Caco-2 (cell line): ENCODE data around the gene SNF8. TPM values are rescaled to one million over a fixed set of nuclear protein-coding genes. Genes with fewer than 3 reads are reported as not detected.

Experiments
- BruUV-seq: library from RNA; stranded (reverse); fragments of 400-500 nt; replicated peaks from 2 replicates; lab custom pipeline; 2021; lab: Mats Ljungman, UMichigan
- CTCF ChIA-PET: fragments of 300-600 bp; sonication (Branson Sonifier 250); formaldehyde crosslinking; loops from one replicate; lab custom pipeline; 2022; ENCODE audit warnings: antibody characterized with exemption; lab: Charles Lee
- POLR2A ChIA-PET: fragments of 300-600 bp; sonication (Branson Sonifier 250); formaldehyde crosslinking; loops from one replicate; lab custom pipeline; 2022; ENCODE audit warnings: antibody characterized with exemption; lab: Charles Lee
- DNase-seq, 2 experiments: peaks; one replicate each; pipeline versions ENCODE4 v3.0.0 to v3.0.0-alpha.2; 2020 to 2022
- H3K27me3 ChIP-seq: replicated peaks from 2 replicates; pipeline ENCODE4 v1.6.0; 2011; ENCODE audit warnings: low read length; ENCODE audit not compliant: control insufficient read depth, insufficient read depth
- H3K36me3 ChIP-seq: 2 replicates; pipeline ENCODE4 v1.5.1; 2011; ENCODE audit warnings: low read length; ENCODE audit not compliant: control insufficient read depth, insufficient read depth
- H3K4me1 ChIP-seq: fragments of 250-450 bp; sonication (Bioruptor Pico); 2 replicates; pipeline ENCODE4 v1.5.1; 2020; ENCODE audit warnings: mild to moderate bottlenecking
- H3K4me3 ChIP-seq: 2 replicates; pipeline ENCODE4 v1.5.1; 2011; ENCODE audit warnings: low read depth, mild to moderate bottlenecking, control low read depth, low read length
- H3K9me3 ChIP-seq: fragments of 250-450 bp; sonication (Bioruptor Pico); 2 replicates; pipeline ENCODE4 v1.5.1; 2020; ENCODE audit warnings: mild to moderate bottlenecking, moderate library complexity
- H3K27ac Mint-ChIP-seq: one replicate; pipeline ENCODE4 v1.8.0; 2022; ENCODE audit warnings: mixed read lengths; ENCODE audit not compliant: unreplicated experiment
- H3K27me3 Mint-ChIP-seq: one replicate; pipeline ENCODE4 v1.8.0; 2022; ENCODE audit warnings: mixed read lengths; ENCODE audit not compliant: insufficient read depth, unreplicated experiment
- H3K36me3 Mint-ChIP-seq: one replicate; pipeline ENCODE4 v1.8.0; 2022; ENCODE audit warnings: mild to moderate bottlenecking, mixed read lengths; ENCODE audit not compliant: insufficient read depth, unreplicated experiment
- H3K4me1 Mint-ChIP-seq: one replicate; pipeline ENCODE4 v1.8.0; 2022; ENCODE audit warnings: low read depth, mixed read lengths; ENCODE audit not compliant: unreplicated experiment
- H3K4me3 Mint-ChIP-seq: one replicate; pipeline ENCODE4 v1.8.0; 2022; ENCODE audit warnings: mild to moderate bottlenecking, moderate library complexity, mixed read lengths; ENCODE audit not compliant: unreplicated experiment
- H3K9me3 Mint-ChIP-seq: one replicate; pipeline ENCODE4 v1.8.0; 2022; ENCODE audit warnings: mixed read lengths; ENCODE audit not compliant: unreplicated experiment
- intact Hi-C: fragments of 100-400 bp; cut with micrococcal nuclease; formaldehyde crosslinking; loops from one replicate; pipeline ENCODE4 v1.10.0; 2022; ENCODE audit not compliant: unreplicated experiment
- total RNA-seq: library from RNA; stranded (reverse); gene quantifications from 2 replicates; pipeline ENCODE4 v1.2.3, GENCODE V29; 2022
- TF ChIP-seq, protein P1 (sequence below), 2 experiments: fragments of 200-600 bp in 1 of 2; IDR thresholded peaks; 1 replicate in 1 of 2; 2 replicates in 1 of 2; pipeline versions ENCODE4 v1.5.1 to v1.8.0; 2011 to 2022; ENCODE audit warnings: antibody characterized with exemption in 1 of 2, control low read depth in 1 of 2, inconsistent platforms in 1 of 2, low read depth in 1 of 2, low read length in 1 of 2, mild to moderate bottlenecking in 1 of 2, moderate library complexity in 1 of 2; ENCODE audit not compliant: insufficient read depth in 1 of 2, severe bottlenecking in 1 of 2, unreplicated experiment in 1 of 2

The SNF8 gene
- total RNA-seq, 1 experiment from 2014 or later: 457 TPM

DNA sequence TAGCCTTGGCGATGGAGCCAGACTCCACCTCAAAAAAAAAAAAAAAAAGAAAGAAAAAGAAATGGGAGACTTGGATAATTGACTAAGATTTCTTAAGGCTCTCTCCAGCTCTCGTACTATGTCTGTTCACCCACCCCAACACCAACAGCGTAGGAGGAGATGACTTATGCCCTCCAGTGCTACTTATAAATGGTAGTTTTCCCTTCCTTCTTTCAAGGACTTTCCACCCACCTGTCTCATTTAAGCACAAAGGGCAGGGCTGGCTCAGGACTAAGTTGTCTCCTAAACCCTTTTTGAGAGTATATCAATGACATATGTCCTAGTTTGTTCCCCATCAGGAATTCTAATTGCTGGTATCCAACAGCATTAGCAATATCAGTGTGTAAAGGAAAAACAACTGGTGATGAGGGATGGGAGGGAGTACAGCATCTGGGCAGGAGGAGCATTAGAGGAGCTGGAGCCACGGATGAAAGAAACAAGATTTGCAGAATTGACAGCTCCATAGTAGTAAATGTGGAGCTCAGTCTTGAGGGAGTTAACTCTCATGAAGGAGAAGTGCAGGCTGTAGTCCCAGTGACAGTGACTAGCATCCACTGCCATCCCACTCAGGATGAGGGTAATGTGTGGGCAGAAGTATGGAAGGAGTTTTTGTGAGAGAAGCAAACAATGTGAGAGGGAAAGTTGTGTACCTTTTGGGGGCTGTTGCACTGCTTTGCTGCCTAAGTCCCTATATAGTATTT is 19.2 kb downstream of the SNF8 start:
- no TSS peak for BruUV-seq
- no peaks in the 10 kb centered on the region for H3K27me3 Mint-ChIP-seq
- Histone ChIP-seq H3K9me3 (no peaks in the 10 kb centered on the region), H3K36me3 (peaks cover 27% of the 10 kb centered on the region), H3K4me3 (no peak overlapping the region), H3K4me1 (no peaks in the 10 kb centered on the region), H3K27me3 (no peaks in the 10 kb centered on the region)
- H3K4me1 Mint-ChIP-seq: no peaks in the 10 kb centered on the region
- no peak for DNase-seq
- no peaks in the 10 kb centered on the region for H3K9me3 Mint-ChIP-seq
- no peak overlapping the region for H3K27ac Mint-ChIP-seq
- peaks cover 100% of the 10 kb centered on the region for H3K36me3 Mint-ChIP-seq
- ChIA-PET POLR2A (no interaction called here), CTCF (interaction anchor here (0.7 to 1.0 kb wide), 3 partner anchors 20 to 107 kb away, joined by 3 to 5 read pairs (median 3); partner anchors contain the start of gene ATP5MC1)
- H3K4me3 Mint-ChIP-seq: no peak overlapping the region
- TF ChIP-seq, protein P1, sequence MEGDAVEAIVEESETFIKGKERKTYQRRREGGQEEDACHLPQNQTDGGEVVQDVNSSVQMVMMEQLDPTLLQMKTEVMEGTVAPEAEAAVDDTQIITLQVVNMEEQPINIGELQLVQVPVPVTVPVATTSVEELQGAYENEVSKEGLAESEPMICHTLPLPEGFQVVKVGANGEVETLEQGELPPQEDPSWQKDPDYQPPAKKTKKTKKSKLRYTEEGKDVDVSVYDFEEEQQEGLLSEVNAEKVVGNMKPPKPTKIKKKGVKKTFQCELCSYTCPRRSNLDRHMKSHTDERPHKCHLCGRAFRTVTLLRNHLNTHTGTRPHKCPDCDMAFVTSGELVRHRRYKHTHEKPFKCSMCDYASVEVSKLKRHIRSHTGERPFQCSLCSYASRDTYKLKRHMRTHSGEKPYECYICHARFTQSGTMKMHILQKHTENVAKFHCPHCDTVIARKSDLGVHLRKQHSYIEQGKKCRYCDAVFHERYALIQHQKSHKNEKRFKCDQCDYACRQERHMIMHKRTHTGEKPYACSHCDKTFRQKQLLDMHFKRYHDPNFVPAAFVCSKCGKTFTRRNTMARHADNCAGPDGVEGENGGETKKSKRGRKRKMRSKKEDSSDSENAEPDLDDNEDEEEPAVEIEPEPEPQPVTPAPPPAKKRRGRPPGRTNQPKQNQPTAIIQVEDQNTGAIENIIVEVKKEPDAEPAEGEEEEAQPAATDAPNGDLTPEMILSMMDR (IDR thresholded peaks at IDR 0.05; ENCODE audit: insufficient read depth in 1 of 2, low read depth in 1 of 2, low read length in 1 of 2, severe bottlenecking in 1 of 2, unreplicated experiment in 1 of 2): no peak
- intact Hi-C loops: no loop called here

DNA sequence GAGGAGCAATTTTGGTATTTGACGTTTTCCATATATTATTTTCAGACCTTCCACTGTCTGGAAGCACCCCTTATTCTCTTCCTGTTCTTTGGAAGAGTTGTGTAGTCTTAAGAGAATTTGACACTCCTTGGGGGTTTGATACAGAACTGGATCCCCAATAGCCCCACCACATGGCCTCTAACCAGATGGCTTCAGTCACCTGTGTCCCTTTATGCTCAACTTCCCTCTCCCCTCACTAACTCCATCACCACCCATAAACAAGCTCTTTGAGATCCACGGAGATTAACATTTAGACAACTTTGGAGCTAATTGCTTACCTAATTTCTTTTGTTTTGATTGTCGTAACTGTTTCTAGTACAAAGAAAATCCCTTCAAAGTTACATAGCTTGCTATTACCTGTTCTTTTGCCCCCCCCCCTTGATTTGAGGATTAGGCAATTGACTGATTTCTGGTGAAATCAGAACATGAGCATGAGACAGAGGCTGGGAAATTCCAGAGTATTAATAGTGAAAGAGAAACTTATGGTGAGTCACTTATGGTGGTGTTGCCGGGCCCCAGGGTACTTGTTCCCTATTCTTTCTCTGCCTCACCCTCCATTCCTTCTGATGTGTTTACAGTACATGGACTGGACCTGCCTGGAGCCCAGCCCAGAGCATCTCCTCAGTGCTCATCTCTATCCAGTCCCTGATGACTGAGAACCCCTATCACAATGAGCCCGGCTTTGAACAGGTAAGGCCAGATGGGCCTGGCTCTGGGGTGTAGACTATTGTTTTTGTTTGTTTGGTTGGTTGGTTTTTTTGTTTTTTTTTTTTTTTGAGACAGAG is 29.0 kb downstream of the SNF8 start:
- Mint-ChIP-seq H3K36me3 (peaks cover 100% of the 10 kb centered on the region), H3K4me3 (no peak overlapping the region), H3K27me3 (no peaks in the 10 kb centered on the region), H3K27ac (peak overlapping the region; percentile 9), H3K9me3 (no peaks in the 10 kb centered on the region), H3K4me1 (peaks cover 26% of the 10 kb centered on the region)
- POLR2A ChIA-PET: interaction anchor here (0.6 to 1.0 kb wide), 3 partner anchors 23 to 96 kb away, joined by 3 to 4 read pairs (median 3); partner anchors contain the start of genes ATP5MC1 and SNF8
- peaks cover 5% of the 10 kb centered on the region; the same call in 1 of the 2 replicates for H3K4me1 ChIP-seq
- no peaks in the 10 kb centered on the region for H3K27me3 ChIP-seq
- H3K36me3 ChIP-seq: peaks cover 28% of the 10 kb centered on the region
- no peaks in the 10 kb centered on the region for H3K9me3 ChIP-seq
- BruUV-seq: no TSS peak
- peak in 1 of 2 experiments; percentile 48 for DNase-seq
- TF ChIP-seq, protein P1 (IDR thresholded peaks at IDR 0.05; ENCODE audit: insufficient read depth in 1 of 2, low read depth in 1 of 2, low read length in 1 of 2, severe bottlenecking in 1 of 2, unreplicated experiment in 1 of 2): no peak
- CTCF ChIA-PET: interaction anchor here (0.6 to 1.3 kb wide), 5 partner anchors 29 to 117 kb away, joined by 3 to 5 read pairs (median 4); partner anchors contain the start of genes IGF2BP1 and SNF8
- intact Hi-C loops: no loop called here
- H3K4me3 ChIP-seq: no peak overlapping the region

DNA sequence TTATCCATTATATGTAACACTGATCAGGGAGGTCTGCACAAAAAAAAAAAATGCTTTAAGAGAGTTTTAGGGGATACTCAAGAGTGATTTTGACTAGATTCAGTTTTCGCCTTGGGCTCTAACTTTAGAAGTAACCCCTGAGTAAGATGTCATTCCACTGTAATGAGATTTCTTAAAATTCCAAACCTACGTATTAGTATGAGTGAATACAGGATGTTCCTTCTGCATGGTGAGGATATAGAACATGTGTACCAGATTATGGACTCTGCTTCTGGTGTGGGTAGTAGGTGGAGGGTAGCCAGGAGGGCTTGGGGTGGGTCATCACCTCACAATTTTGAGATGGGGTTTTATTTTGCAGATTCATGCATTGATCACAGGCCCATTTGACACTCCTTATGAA is 32.2 kb downstream of the SNF8 start:
- peaks cover 23% of the 10 kb centered on the region for H3K4me1 ChIP-seq
- TF ChIP-seq, protein P1 (IDR thresholded peaks at IDR 0.05; ENCODE audit: insufficient read depth in 1 of 2, low read depth in 1 of 2, low read length in 1 of 2, severe bottlenecking in 1 of 2, unreplicated experiment in 1 of 2): no peak
- H3K27me3 Mint-ChIP-seq: no peaks in the 10 kb centered on the region
- no peak overlapping the region for H3K4me3 Mint-ChIP-seq
- H3K9me3 ChIP-seq: no peaks in the 10 kb centered on the region
- no peak overlapping the region for H3K27ac Mint-ChIP-seq
- H3K27me3 ChIP-seq: no peaks in the 10 kb centered on the region
- ChIA-PET POLR2A (no interaction called here), CTCF (no interaction called here)
- no peak overlapping the region for H3K4me3 ChIP-seq
- peaks cover 97% of the 10 kb centered on the region for H3K36me3 Mint-ChIP-seq
- no peak for DNase-seq
- H3K36me3 ChIP-seq: peaks cover 18% of the 10 kb centered on the region
- intact Hi-C loops: no loop called here
- BruUV-seq: no TSS peak
- H3K9me3 Mint-ChIP-seq: no peaks in the 10 kb centered on the region
- peaks cover 44% of the 10 kb centered on the region for H3K4me1 Mint-ChIP-seq
